Mammary epithelial cell (primary cell): ENCODE data around the gene CROCC2.

Source experiments
- EZH2 ChIP-seq: IDR thresholded peaks from 2 replicates; pipeline ENCODE4 v1.6.1; 2012; ENCODE audit warnings: low read length, inconsistent platforms, borderline replicate concordance
- TF ChIP-seq, protein P1 (sequence below), 2 donors: IDR thresholded peaks in 1 of 2; conservative IDR thresholded peaks in 1 of 2; 2 replicates each; pipeline ENCODE4 v1.5.1; 2011 to 2012; ENCODE audit warnings: inconsistent platforms in 2 of 2, low read length in 2 of 2, mild to moderate bottlenecking in 2 of 2, control low read depth in 1 of 2, low read depth in 1 of 2; ENCODE audit not compliant: insufficient read depth in 1 of 2; ENCODE audit errors: extremely low read depth in 1 of 2

DNA sequence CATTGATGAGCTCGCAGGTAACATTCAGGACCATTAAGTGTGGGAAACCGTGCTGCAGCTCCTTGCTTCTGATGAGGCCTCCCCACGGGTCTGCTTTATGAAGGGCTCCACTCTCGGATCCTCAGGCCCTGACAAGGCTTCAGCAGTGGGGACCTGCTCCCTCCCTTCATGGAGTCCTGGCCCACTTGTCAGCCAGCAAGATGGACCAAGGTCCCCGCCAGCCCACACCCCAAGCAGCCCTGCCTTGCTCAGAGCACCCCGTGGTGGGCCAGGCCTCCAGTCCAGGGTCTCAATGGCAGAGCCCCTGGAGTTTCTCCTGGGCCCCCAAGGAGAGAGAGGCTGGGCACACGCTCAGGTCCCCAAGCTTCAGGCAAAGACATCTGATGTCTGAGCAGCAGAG, 41.5 kb downstream of the CROCC2 start:
- TF ChIP-seq, protein P1, sequence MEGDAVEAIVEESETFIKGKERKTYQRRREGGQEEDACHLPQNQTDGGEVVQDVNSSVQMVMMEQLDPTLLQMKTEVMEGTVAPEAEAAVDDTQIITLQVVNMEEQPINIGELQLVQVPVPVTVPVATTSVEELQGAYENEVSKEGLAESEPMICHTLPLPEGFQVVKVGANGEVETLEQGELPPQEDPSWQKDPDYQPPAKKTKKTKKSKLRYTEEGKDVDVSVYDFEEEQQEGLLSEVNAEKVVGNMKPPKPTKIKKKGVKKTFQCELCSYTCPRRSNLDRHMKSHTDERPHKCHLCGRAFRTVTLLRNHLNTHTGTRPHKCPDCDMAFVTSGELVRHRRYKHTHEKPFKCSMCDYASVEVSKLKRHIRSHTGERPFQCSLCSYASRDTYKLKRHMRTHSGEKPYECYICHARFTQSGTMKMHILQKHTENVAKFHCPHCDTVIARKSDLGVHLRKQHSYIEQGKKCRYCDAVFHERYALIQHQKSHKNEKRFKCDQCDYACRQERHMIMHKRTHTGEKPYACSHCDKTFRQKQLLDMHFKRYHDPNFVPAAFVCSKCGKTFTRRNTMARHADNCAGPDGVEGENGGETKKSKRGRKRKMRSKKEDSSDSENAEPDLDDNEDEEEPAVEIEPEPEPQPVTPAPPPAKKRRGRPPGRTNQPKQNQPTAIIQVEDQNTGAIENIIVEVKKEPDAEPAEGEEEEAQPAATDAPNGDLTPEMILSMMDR (conservative IDR thresholded peaks at IDR 0.05 in 1 of 2, IDR thresholded peaks at IDR 0.05 in 1 of 2; ENCODE audit: extremely low read depth in 1 of 2, insufficient read depth in 1 of 2, low read depth in 1 of 2, low read length in 2 of 2) = no peak
- no peak for TF ChIP-seq EZH2
